Endothelial cell (in vitro differentiated cells): ENCODE data around the gene AGTPBP1. TPM values are rescaled to one million over a fixed set of nuclear protein-coding genes. Genes with fewer than 3 reads are reported as not detected.

ENCODE experiments used
- DNase-seq: peaks from one replicate; pipeline ENCODE4 v3.0.0; 2021; ENCODE audit warnings: low spot score
- H3K27ac Mint-ChIP-seq: one replicate; pipeline ENCODE4 v1.8.0; 2021; ENCODE audit warnings: mixed read lengths, inconsistent platforms; ENCODE audit not compliant: unreplicated experiment
- H3K27me3 Mint-ChIP-seq: one replicate; pipeline ENCODE4 v1.8.0; 2021; ENCODE audit warnings: mild to moderate bottlenecking, moderate library complexity, mixed read lengths, inconsistent platforms; ENCODE audit not compliant: unreplicated experiment
- H3K36me3 Mint-ChIP-seq: one replicate; pipeline ENCODE4 v1.8.0; 2021; ENCODE audit warnings: mild to moderate bottlenecking, low read depth, mixed read lengths, inconsistent platforms; ENCODE audit not compliant: unreplicated experiment
- H3K4me1 Mint-ChIP-seq: one replicate; pipeline ENCODE4 v1.8.0; 2021; ENCODE audit warnings: mild to moderate bottlenecking, mixed read lengths, inconsistent platforms; ENCODE audit not compliant: unreplicated experiment
- H3K4me3 Mint-ChIP-seq: one replicate; pipeline ENCODE4 v1.8.0; 2021; ENCODE audit warnings: mild to moderate bottlenecking, mixed read lengths, inconsistent platforms; ENCODE audit not compliant: unreplicated experiment
- H3K9me3 Mint-ChIP-seq: one replicate; pipeline ENCODE4 v1.8.0; 2021; ENCODE audit warnings: mixed read lengths, inconsistent platforms; ENCODE audit not compliant: unreplicated experiment
- CTCF ChIP-seq: fragments of 200-600 bp; sonication (generic); IDR thresholded peaks from one replicate; pipeline ENCODE4 v1.5.0; 2021; ENCODE audit warnings: antibody characterized with exemption; ENCODE audit not compliant: unreplicated experiment
- total RNA-seq: library from RNA; stranded (reverse); fragmentation: NEBNext Ultra II Directional; extraction: Animal tissue kit (Norgen Biotek cat#: 25700); gene quantifications from one replicate; pipeline ENCODE4 v1.2.1, GENCODE V29; 2021; ENCODE audit not compliant: unreplicated experiment

Gene AGTPBP1
- total RNA-seq, 1 donor from 2014 or later = 48.9 TPM

- no peaks in the 10 kb centered on the region for H3K27me3 Mint-ChIP-seq
- no peaks in the 10 kb centered on the region for H3K9me3 Mint-ChIP-seq
- no peaks in the 10 kb centered on the region for H3K36me3 Mint-ChIP-seq
- no peak for TF ChIP-seq CTCF
- DNase-seq = no peak
- H3K4me1 Mint-ChIP-seq = no peaks in the 10 kb centered on the region
- H3K4me3 Mint-ChIP-seq = no peak overlapping the region
- no peak overlapping the region for H3K27ac Mint-ChIP-seq
Observed at GRCh38 chr9:85658716-85659115, 83.0 kb downstream of the AGTPBP1 start.

- H3K9me3 Mint-ChIP-seq = no peaks in the 10 kb centered on the region
- H3K4me3 Mint-ChIP-seq = no peak overlapping the region
- no peaks in the 10 kb centered on the region for H3K36me3 Mint-ChIP-seq
- TF ChIP-seq CTCF = no peak
- no peaks in the 10 kb centered on the region for H3K27me3 Mint-ChIP-seq
- H3K4me1 Mint-ChIP-seq = no peaks in the 10 kb centered on the region
- H3K27ac Mint-ChIP-seq = no peak overlapping the region
- DNase-seq = no peak
Observed at GRCh38 chr9:85653153-85653552, 88.6 kb downstream of the AGTPBP1 start.

DNA sequence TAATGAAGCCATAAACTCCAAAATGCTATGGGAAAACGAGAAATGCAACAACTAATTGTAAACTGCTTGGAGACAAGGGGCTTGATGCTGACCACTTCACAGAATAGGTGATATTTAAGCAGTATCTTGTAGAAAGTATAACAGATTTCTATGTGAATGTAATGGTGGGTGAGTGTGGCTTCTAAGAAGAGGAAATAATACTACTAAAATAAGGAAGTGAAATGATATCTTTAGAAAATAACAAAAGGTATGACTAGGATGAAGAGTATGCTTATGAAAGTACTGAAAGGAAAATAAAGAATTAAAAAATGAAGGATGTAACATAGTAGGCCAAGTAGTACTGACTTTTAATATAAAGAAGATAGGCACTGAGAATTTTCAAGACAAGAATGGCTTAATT is 94.2 kb downstream of the AGTPBP1 start:
- H3K27ac Mint-ChIP-seq = no peak overlapping the region
- no peaks in the 10 kb centered on the region for H3K27me3 Mint-ChIP-seq
- no peak overlapping the region for H3K4me3 Mint-ChIP-seq
- no peak for TF ChIP-seq CTCF
- no peaks in the 10 kb centered on the region for H3K4me1 Mint-ChIP-seq
- no peaks in the 10 kb centered on the region for H3K9me3 Mint-ChIP-seq
- no peak for DNase-seq
- peaks cover 3% of the 10 kb centered on the region for H3K36me3 Mint-ChIP-seq

GRCh38 chr9:85645909-85646627 is 95.7 kb downstream of the AGTPBP1 start:
- Mint-ChIP-seq H3K4me1 (no peaks in the 10 kb centered on the region), H3K27me3 (no peaks in the 10 kb centered on the region), H3K9me3 (no peaks in the 10 kb centered on the region), H3K36me3 (peaks cover 8% of the 10 kb centered on the region), H3K4me3 (no peak overlapping the region), H3K27ac (no peak overlapping the region)
- TF ChIP-seq CTCF = no peak
- no peak for DNase-seq

- Mint-ChIP-seq H3K4me1 (peaks cover 3% of the 10 kb centered on the region), H3K36me3 (peaks cover 8% of the 10 kb centered on the region), H3K9me3 (no peaks in the 10 kb centered on the region), H3K4me3 (no peak overlapping the region), H3K27ac (no peak overlapping the region), H3K27me3 (peaks cover 2% of the 10 kb centered on the region)
- TF ChIP-seq CTCF = no peak
- no peak for DNase-seq
Observed at GRCh38 chr9:85640425-85640824, 101.3 kb downstream of the AGTPBP1 start.
